Measurements from ENCODE around the gene ZMIZ2. TPM values are rescaled to one million over a fixed set of nuclear protein-coding genes. Genes with fewer than 3 reads are reported as not detected.

ZMIZ2 gene
- polyA plus RNA-seq, 1 donor (not counting 4 experiments of a cell fraction or from before 2014, with no cell fraction given): 3.2 TPM

DNA sequence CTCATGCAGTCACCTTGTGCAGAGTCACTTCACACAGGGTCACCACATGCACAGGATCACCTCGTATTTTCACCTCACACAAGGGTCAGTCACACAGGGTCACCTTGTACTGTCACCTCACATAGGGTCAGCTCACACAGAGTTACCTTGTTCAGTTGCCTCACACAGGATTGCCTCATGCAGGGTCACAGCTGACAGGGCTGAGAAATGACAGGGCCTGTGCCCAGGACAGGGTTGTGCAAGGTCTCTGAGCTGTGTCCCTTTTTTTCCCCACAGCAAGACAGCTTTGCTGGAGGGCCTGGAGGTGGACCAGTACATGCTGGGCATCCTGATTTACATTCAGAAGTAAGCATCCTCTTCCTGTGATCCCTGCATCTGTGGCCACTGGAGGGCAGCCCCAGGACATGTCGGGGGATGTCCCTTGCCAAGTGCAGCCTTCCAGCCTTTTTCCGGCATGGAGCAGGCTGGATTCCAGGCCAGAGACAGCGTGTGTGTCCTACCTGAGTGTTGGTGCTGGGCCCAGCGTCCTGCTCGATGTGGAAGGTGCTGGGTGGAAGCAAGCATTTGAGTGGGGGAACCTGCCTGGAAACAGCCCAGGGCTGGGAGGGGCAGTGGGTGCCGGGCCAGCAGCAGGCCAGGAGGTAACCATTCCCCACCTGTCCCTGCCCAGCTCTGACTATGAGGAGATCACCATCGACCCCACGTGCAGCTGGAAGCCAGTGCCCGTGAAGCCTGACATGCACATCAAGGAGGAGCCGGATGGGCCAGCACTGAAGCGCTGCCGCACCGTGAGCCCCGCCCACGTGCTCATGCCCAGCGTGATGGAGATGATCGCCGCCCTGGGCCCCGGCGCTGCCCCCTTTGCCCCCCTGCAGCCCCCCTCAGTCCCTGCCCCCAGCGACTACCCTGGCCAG, 16.3 kb downstream of the ZMIZ2 start:
- H3K27me3 ChIP-seq (ENCODE audit: control insufficient read depth, extremely low read depth, insufficient read depth, low read length): no peaks in the 10 kb centered on the region
- H4K20me1 ChIP-seq (ENCODE audit: control insufficient read depth, extremely low read depth, insufficient read depth, low read length): no peaks in the 10 kb centered on the region
- no peak for DNase-seq (ENCODE audit: low read depth, low spot score)
- no peak for FAIRE-seq
- H3K9me3 ChIP-seq (ENCODE audit: control insufficient read depth, low read depth, low read length): no peaks in the 10 kb centered on the region
- peaks cover 25% of the 10 kb centered on the region for H3K4me1 ChIP-seq (ENCODE audit: control insufficient read depth, extremely low read depth, insufficient read depth, low read length)
- peaks cover 22 to 39% of the 10 kb centered on the region in 2 experiments for H3K36me3 ChIP-seq (ENCODE audit: control insufficient read depth in 2 of 2, extremely low read depth in 1 of 2, insufficient read depth in 2 of 2, low read length in 2 of 2)
- H3K27ac ChIP-seq (ENCODE audit: control insufficient read depth, insufficient read depth, low read length): no peak overlapping the region
- H3K9ac ChIP-seq (ENCODE audit: control insufficient read depth, extremely low read depth, insufficient read depth, low read length): no peak overlapping the region
- dilution Hi-C loops (cut with MboI; ENCODE audit: extremely low pct_ligation_motif_present, low sequenced_read_pairs): no loop called here
- H2AFZ ChIP-seq (ENCODE audit: control insufficient read depth, low read length): no peak overlapping the region
- H3K4me2 ChIP-seq (ENCODE audit: control insufficient read depth, extremely low read depth, insufficient read depth, low read depth, low read length): no peak overlapping the region
- H3K79me2 ChIP-seq (ENCODE audit: control insufficient read depth, insufficient read depth, low read length): peaks cover 2% of the 10 kb centered on the region
- peaks cover 3% of the 10 kb centered on the region for H3K9me1 ChIP-seq (ENCODE audit: control insufficient read depth, extremely low read depth, insufficient read depth, low read length)
- H3K4me3 ChIP-seq (ENCODE audit: control insufficient read depth in 2 of 3, extremely low read depth in 1 of 3, insufficient read depth in 2 of 3, low read depth in 1 of 3, low read length in 3 of 3): no peak overlapping the region
- TF ChIP-seq, protein P1, sequence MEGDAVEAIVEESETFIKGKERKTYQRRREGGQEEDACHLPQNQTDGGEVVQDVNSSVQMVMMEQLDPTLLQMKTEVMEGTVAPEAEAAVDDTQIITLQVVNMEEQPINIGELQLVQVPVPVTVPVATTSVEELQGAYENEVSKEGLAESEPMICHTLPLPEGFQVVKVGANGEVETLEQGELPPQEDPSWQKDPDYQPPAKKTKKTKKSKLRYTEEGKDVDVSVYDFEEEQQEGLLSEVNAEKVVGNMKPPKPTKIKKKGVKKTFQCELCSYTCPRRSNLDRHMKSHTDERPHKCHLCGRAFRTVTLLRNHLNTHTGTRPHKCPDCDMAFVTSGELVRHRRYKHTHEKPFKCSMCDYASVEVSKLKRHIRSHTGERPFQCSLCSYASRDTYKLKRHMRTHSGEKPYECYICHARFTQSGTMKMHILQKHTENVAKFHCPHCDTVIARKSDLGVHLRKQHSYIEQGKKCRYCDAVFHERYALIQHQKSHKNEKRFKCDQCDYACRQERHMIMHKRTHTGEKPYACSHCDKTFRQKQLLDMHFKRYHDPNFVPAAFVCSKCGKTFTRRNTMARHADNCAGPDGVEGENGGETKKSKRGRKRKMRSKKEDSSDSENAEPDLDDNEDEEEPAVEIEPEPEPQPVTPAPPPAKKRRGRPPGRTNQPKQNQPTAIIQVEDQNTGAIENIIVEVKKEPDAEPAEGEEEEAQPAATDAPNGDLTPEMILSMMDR (optimal IDR thresholded peaks at IDR 0.05 in 1 of 3, IDR thresholded peaks at IDR 0.05 in 1 of 3, conservative IDR thresholded peaks at IDR 0.05 in 1 of 3; ENCODE audit: extremely low read depth in 1 of 3, insufficient read depth in 2 of 3, low read length in 3 of 3): no peak
- no peak for TF ChIP-seq EZH2 (IDR thresholded peaks at IDR 0.05; ENCODE audit: low read length)

DNA sequence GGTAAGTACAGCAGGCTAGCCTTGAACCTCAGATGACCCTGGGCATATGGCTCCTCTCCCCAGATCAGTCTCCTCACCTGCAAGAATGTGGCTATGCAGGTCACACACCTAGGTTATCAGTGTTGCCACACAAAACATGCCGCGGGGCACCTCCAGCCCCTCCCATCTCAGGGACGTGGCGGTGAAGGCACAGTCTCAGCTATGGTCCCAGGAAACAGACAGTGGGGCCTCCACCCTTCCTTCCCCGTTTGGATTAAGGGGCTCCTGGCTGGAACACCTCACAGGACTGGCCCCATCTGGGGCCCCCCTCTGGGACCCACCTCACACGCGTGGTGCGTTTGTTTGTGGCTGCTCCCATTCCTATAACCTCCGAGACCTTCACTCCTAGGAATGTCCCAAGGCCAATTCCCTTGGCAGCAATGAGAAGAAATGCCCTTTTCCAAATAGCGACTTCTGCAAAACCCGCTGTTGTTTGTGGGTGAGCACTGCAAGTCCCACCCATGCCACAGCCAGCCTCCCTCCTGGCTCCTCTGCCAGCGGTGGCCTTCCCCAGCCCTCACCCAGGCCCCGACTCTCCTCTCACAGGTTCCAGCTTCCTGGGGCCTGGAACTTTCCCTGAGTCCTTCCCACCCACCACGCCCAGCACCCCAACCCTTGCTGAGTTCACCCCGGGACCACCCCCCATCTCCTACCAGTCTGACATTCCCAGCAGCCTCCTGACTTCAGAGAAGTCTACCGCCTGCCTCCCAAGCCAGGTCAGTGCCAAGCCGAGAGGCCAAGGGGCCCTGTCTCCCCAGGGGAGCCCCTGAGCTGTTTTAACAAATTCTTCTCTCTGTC, 17.1 kb downstream of the ZMIZ2 start:
- DNase-seq (ENCODE audit: low read depth, low spot score) (no peak), FAIRE-seq (no peak)
- H2AFZ ChIP-seq (ENCODE audit: control insufficient read depth, low read length): no peak overlapping the region
- no peak for TF ChIP-seq EZH2 (IDR thresholded peaks at IDR 0.05; ENCODE audit: low read length)
- TF ChIP-seq, protein P1 (optimal IDR thresholded peaks at IDR 0.05 in 1 of 3, IDR thresholded peaks at IDR 0.05 in 1 of 3, conservative IDR thresholded peaks at IDR 0.05 in 1 of 3; ENCODE audit: extremely low read depth in 1 of 3, insufficient read depth in 2 of 3, low read length in 3 of 3): no peak
- no peak overlapping the region for H3K9ac ChIP-seq (ENCODE audit: control insufficient read depth, extremely low read depth, insufficient read depth, low read length)
- H3K79me2 ChIP-seq (ENCODE audit: control insufficient read depth, insufficient read depth, low read length): peaks cover 2% of the 10 kb centered on the region
- no peak overlapping the region for H3K27ac ChIP-seq (ENCODE audit: control insufficient read depth, insufficient read depth, low read length)
- peaks cover 3% of the 10 kb centered on the region for H3K9me1 ChIP-seq (ENCODE audit: control insufficient read depth, extremely low read depth, insufficient read depth, low read length)
- H4K20me1 ChIP-seq (ENCODE audit: control insufficient read depth, extremely low read depth, insufficient read depth, low read length): no peaks in the 10 kb centered on the region
- H3K27me3 ChIP-seq (ENCODE audit: control insufficient read depth, extremely low read depth, insufficient read depth, low read length): no peaks in the 10 kb centered on the region
- H3K9me3 ChIP-seq (ENCODE audit: control insufficient read depth, low read depth, low read length): no peaks in the 10 kb centered on the region
- H3K4me3 ChIP-seq (ENCODE audit: control insufficient read depth in 2 of 3, extremely low read depth in 1 of 3, insufficient read depth in 2 of 3, low read depth in 1 of 3, low read length in 3 of 3): no peak overlapping the region
- peaks cover 21 to 39% of the 10 kb centered on the region in 2 experiments for H3K36me3 ChIP-seq (ENCODE audit: control insufficient read depth in 2 of 2, extremely low read depth in 1 of 2, insufficient read depth in 2 of 2, low read length in 2 of 2)
- dilution Hi-C loops (cut with MboI; ENCODE audit: extremely low pct_ligation_motif_present, low sequenced_read_pairs): no loop called here
- no peak overlapping the region for H3K4me2 ChIP-seq (ENCODE audit: control insufficient read depth, extremely low read depth, insufficient read depth, low read depth, low read length)
- peaks cover 28% of the 10 kb centered on the region for H3K4me1 ChIP-seq (ENCODE audit: control insufficient read depth, extremely low read depth, insufficient read depth, low read length)

Data from keratinocyte (primary cell).